CD4-positive, alpha-beta T cell (primary cell): ENCODE results near the gene TFAM. TPM values are rescaled to one million over a fixed set of nuclear protein-coding genes. Genes with fewer than 3 reads are reported as not detected.

Experiments used
- ATAC-seq: fragments of 200-7000 bp; cut with Tn5 transposase; one replicate; pipeline ENCODE4 v1.10.0; 2022; ENCODE audit warnings: mild to moderate bottlenecking; ENCODE audit not compliant: poor library complexity
- CTCF ChIA-PET: fragments of 350-600 bp; sonication (Branson Sonifier 250); formaldehyde crosslinking; loops from one replicate; lab custom pipeline; 2021; ENCODE audit warnings: antibody characterized with exemption, inconsistent platforms; lab: Charles Lee
- POLR2A ChIA-PET: fragments of 350-600 bp; sonication (Branson Sonifier 250); formaldehyde crosslinking; loops from one replicate; lab custom pipeline; 2021; ENCODE audit warnings: antibody characterized with exemption, inconsistent platforms; lab: Charles Lee
- DNase-seq, 14 experiments: peaks; one replicate each; pipeline ENCODE4 v3.0.0-alpha.2; 2013 to 2020; ENCODE audit warnings: mixed read lengths in 2 of 14
- H3K27ac ChIP-seq, 2 donors: one replicate each; pipeline versions ENCODE4 v1.5.1 to v1.7.0; 2013; ENCODE audit warnings: low read length in 2 of 2, low read depth in 1 of 2, mild to moderate bottlenecking in 1 of 2
- H3K27me3 ChIP-seq, 2 experiments: 1 replicate in 1 of 2; 2 replicates in 1 of 2; pipeline versions ENCODE4 v1.6.1 to v1.7.0; 2013; ENCODE audit warnings: low read length in 2 of 2, control low read depth in 1 of 2, mild to moderate bottlenecking in 1 of 2, moderate library complexity in 1 of 2; ENCODE audit not compliant: insufficient read depth in 2 of 2, control insufficient read depth in 1 of 2
- H3K36me3 ChIP-seq: one replicate; pipeline ENCODE4 v1.6.1; 2013; ENCODE audit warnings: low read length, control low read depth; ENCODE audit not compliant: insufficient read depth
- H3K4me1 ChIP-seq: one replicate; pipeline ENCODE4 v1.6.1; 2013; ENCODE audit warnings: low read length, control low read depth; ENCODE audit not compliant: insufficient read depth
- H3K4me3 ChIP-seq: one replicate; pipeline ENCODE4 v1.5.1; 2013; ENCODE audit warnings: mild to moderate bottlenecking, low read length, moderate library complexity
- H3K9me3 ChIP-seq, 2 experiments: 1 replicate in 1 of 2; 2 replicates in 1 of 2; pipeline versions ENCODE4 v1.6.1 to v1.7.0; 2013; ENCODE audit warnings: low read length in 2 of 2, mild to moderate bottlenecking in 2 of 2, control low read depth in 1 of 2, moderate library complexity in 1 of 2; ENCODE audit not compliant: control insufficient read depth in 1 of 2, insufficient read depth in 1 of 2
- H3K27ac Mint-ChIP-seq: one replicate; pipeline ENCODE4 v1.8.0; 2020; ENCODE audit warnings: mixed read lengths
- H3K27me3 Mint-ChIP-seq: one replicate; pipeline ENCODE4 v1.8.0; 2021; ENCODE audit warnings: mixed read lengths
- H3K36me3 Mint-ChIP-seq: one replicate; pipeline ENCODE4 v1.8.0; 2021; ENCODE audit warnings: low read depth, mixed read lengths
- H3K4me1 Mint-ChIP-seq: one replicate; pipeline ENCODE4 v1.8.0; 2021; ENCODE audit warnings: low read depth, mixed read lengths
- H3K4me3 Mint-ChIP-seq: one replicate; pipeline ENCODE4 v1.8.0; 2020; ENCODE audit warnings: mild to moderate bottlenecking, mixed read lengths
- H3K9me3 Mint-ChIP-seq: one replicate; pipeline ENCODE4 v1.8.0; 2020; ENCODE audit warnings: mixed read lengths
- intact Hi-C, 2 experiments: fragments of 100-400 bp; cut with DNase I in 1 of 2; cut with micrococcal nuclease in 1 of 2; formaldehyde crosslinking; loops; one replicate each; pipeline versions ENCODE4 v1.15.1 to v1.9.0; 2023 to 2025; cut with DNase I, micrococcal nuclease
- polyA plus RNA-seq, 2 donors: library from polyadenylated mRNA; unstranded; fragments of 120-200 nt; gene quantifications; one replicate each; pipeline ENCODE4 v1.2.1, GENCODE V29; 2013
- total RNA-seq, 174 experiments: library from RNA in 2 of 174; stranded (reverse) in 2 of 174; gene quantifications; one replicate each; pipeline ENCODE4 v1.2.3 and lab custom pipeline; 2021 to 2026
- TF ChIP-seq, protein P1 (sequence below): fragments of 200-600 bp; IDR thresholded peaks from one replicate; pipeline ENCODE4 v1.8.0; 2022; ENCODE audit warnings: antibody characterized with exemption, mild to moderate bottlenecking

TFAM gene
- total RNA-seq: 10 to 100 TPM; 43.7 to 50.5 TPM
- polyA plus RNA-seq (2013, experiment 1 of 2): 26.4 TPM
- polyA plus RNA-seq (2013, experiment 2 of 2): 29.6 TPM
- total RNA-seq (lab: John Stamatoyannopoulos, UW): 51.0 to 316 (median 105) reads per million in 172 experiments

DNA sequence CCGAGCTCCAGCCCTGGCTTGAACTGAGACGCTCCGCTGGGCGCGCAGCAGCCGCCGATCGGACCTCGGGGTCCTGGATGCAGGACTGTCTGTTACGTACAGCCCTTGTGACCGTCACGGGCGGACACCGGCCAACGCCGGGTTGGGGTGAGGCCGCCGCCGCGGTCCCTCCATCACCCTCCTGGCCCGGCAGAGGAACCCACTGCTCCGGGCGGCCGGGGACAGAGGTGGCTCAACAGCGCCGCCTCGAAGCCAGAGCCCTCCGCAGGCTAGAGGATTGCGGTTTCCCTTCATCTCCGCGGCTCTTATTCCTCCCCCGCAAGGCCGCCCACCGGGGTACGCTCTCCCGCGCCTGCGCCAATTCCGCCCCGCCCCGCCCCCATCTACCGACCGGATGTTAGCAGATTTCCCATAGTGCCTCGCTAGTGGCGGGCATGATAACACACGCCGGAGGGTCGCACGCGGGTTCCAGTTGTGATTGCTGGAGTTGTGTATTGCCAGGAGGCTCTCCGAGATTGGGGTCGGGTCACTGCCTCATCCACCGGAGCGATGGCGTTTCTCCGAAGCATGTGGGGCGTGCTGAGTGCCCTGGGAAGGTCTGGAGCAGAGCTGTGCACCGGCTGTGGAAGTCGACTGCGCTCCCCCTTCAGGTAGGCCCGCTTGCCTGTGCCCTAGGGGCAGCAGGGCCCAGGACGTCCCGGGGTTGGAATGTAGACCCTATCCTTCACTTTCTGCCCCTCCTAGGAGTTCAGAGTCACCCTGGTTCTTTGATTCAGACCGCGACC, at the start of gene TFAM:
TSS of gene TFAM (plus strand) at position 412 of the 785 bp plus-strand sequence. CDS start at position 550, 138 bp downstream.
- Mint-ChIP-seq H3K4me1 (peaks cover 66% of the 10 kb centered on the region), H3K27ac (peak within 1 kb of the TSS; percentile 96), H3K9me3 (no peaks in the 10 kb centered on the region), H3K27me3 (no peaks in the 10 kb centered on the region), H3K4me3 (peak within 1 kb of the TSS; percentile 98), H3K36me3 (peaks cover 48% of the 10 kb centered on the region)
- no peaks in the 10 kb centered on the region for H3K9me3 ChIP-seq
- peaks cover 23% of the 10 kb centered on the region for H3K36me3 ChIP-seq
- intact Hi-C loops: loop anchor here (1.0 to 5.0 kb wide), 6 partner anchors 51 to 208 kb away; partner anchors contain the start of gene CISD1 (in 1 of the 2)
- peak within 1 kb of the TSS; percentile 87 for H3K4me3 ChIP-seq
- DNase-seq (peak; percentile 92 to 98 (median 96)), ATAC-seq (peak; percentile 83)
- TF ChIP-seq, protein P1, sequence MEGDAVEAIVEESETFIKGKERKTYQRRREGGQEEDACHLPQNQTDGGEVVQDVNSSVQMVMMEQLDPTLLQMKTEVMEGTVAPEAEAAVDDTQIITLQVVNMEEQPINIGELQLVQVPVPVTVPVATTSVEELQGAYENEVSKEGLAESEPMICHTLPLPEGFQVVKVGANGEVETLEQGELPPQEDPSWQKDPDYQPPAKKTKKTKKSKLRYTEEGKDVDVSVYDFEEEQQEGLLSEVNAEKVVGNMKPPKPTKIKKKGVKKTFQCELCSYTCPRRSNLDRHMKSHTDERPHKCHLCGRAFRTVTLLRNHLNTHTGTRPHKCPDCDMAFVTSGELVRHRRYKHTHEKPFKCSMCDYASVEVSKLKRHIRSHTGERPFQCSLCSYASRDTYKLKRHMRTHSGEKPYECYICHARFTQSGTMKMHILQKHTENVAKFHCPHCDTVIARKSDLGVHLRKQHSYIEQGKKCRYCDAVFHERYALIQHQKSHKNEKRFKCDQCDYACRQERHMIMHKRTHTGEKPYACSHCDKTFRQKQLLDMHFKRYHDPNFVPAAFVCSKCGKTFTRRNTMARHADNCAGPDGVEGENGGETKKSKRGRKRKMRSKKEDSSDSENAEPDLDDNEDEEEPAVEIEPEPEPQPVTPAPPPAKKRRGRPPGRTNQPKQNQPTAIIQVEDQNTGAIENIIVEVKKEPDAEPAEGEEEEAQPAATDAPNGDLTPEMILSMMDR: peak; percentile 64
- peaks cover 21% of the 10 kb centered on the region for H3K4me1 ChIP-seq
- POLR2A ChIA-PET: interaction anchor here (0.9 to 3.0 kb wide), 20 partner anchors 10 to 1523 kb away, joined by 3 to 78 read pairs (median 4); partner anchors contain the start of genes CCDC6, CISD1, IPMK and UBE2D1
- H3K27me3 ChIP-seq: no peaks in the 10 kb centered on the region
- CTCF ChIA-PET: interaction anchor here (0.6 to 3.2 kb wide), 11 partner anchors 10 to 1522 kb away, joined by 3 to 32 read pairs (median 3); partner anchors contain the start of gene CISD1
- H3K27ac ChIP-seq: peak within 1 kb of the TSS; percentile 69 to 79

DNA sequence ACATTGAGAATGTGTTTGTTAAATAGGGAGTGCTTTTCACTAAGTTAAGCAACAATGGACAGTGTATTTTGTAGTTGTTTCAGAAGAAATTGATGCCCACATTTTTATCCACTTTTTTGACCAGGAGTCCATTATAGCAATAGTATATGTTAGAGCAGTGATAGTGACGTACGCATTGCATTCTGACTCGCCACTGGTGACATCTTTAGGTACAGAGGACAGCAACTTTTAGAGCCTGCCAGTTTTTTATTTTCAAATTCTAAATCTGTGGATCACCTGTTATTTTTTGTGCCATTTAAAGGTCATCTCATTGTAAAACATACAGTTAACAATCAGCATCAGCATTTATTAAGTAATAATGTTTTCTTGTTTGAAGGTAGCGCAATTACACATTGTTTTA, 49.0 kb upstream of the TFAM start:
- H3K27me3 ChIP-seq: no peaks in the 10 kb centered on the region
- Mint-ChIP-seq H3K27ac (peak overlapping the region; percentile 50), H3K36me3 (no peaks in the 10 kb centered on the region), H3K4me1 (peaks cover 57% of the 10 kb centered on the region), H3K27me3 (peaks cover 6% of the 10 kb centered on the region), H3K4me3 (peak overlapping the region; percentile 92), H3K9me3 (no peaks in the 10 kb centered on the region)
- no peak for ATAC-seq
- intact Hi-C loops: no loop called here
- POLR2A ChIA-PET: no interaction called here
- H3K27ac ChIP-seq: no peak overlapping the region
- TF ChIP-seq, protein P1: no peak
- DNase-seq: no peak
- H3K4me3 ChIP-seq: peak overlapping the region; percentile 79
- no peaks in the 10 kb centered on the region for H3K9me3 ChIP-seq
- H3K36me3 ChIP-seq: no peaks in the 10 kb centered on the region
- CTCF ChIA-PET: no interaction called here
- peaks cover 12% of the 10 kb centered on the region for H3K4me1 ChIP-seq

DNA sequence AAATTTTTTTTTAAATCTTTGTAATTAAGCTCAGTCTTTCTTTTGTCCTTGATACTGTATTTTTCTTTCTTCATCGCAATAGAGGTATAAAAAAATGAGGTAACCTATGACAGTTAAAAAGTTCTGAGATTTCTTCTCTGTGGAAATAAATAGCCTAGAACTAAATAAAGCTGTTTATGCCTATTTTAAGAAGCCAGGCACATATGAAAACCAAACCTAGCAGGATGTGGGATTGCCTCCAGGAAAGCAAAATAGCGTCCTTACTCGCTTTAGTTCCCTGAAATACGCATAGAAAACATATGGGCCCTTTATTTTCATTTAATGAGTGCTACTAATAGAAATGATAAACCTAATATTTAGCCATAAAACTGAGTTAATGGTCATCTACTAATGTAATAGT, 43.8 kb upstream of the TFAM start:
- no peak overlapping the region for H3K4me3 ChIP-seq
- CTCF ChIA-PET: no interaction called here
- no peaks in the 10 kb centered on the region for H3K36me3 ChIP-seq
- no peak for DNase-seq
- peaks cover 14% of the 10 kb centered on the region for H3K36me3 Mint-ChIP-seq
- POLR2A ChIA-PET: no interaction called here
- no peaks in the 10 kb centered on the region for H3K27me3 ChIP-seq
- intact Hi-C loops: no loop called here
- ATAC-seq: no peak
- H3K27ac ChIP-seq: no peak overlapping the region
- H3K4me3 Mint-ChIP-seq: no peak overlapping the region
- TF ChIP-seq, protein P1: no peak
- no peaks in the 10 kb centered on the region for H3K9me3 ChIP-seq
- no peaks in the 10 kb centered on the region for H3K27me3 Mint-ChIP-seq
- H3K9me3 Mint-ChIP-seq: no peaks in the 10 kb centered on the region
- H3K4me1 ChIP-seq: no peaks in the 10 kb centered on the region
- peaks cover 64% of the 10 kb centered on the region for H3K4me1 Mint-ChIP-seq
- H3K27ac Mint-ChIP-seq: no peak overlapping the region
